Fibroblast of skin of left quadriceps (primary cell): ENCODE data around the gene MCF2L2.
A peak's percentile ranks its signal among the peaks of the same experiment; 100 is the strongest.

Experiments used
- DNase-seq, 2 experiments: peaks; one replicate each; pipeline ENCODE4 v3.0.0-alpha.2; 2013; ENCODE audit warnings: low read depth in 2 of 2

MCF2L2 gene

DNA sequence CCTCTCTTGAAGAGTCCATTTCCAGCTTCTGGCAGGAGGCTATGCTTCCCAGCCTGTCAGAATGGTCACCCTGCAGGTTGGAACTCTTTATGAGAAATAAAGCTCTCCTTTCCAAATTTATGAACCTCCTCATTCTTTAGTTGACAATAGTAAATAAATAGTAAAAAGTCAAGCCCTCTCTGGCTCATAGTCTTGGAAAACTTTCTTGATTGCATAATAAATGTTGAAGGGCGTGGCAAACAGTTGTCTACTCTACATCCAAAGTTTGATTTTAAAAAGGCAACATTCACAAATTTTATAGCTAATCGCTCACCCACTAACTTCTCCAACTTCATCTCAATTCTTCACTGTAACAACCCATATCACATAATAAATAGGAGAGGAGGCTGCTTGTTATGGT, 58.8 kb downstream of the MCF2L2 start:
- DNase-seq, result no peak

DNA sequence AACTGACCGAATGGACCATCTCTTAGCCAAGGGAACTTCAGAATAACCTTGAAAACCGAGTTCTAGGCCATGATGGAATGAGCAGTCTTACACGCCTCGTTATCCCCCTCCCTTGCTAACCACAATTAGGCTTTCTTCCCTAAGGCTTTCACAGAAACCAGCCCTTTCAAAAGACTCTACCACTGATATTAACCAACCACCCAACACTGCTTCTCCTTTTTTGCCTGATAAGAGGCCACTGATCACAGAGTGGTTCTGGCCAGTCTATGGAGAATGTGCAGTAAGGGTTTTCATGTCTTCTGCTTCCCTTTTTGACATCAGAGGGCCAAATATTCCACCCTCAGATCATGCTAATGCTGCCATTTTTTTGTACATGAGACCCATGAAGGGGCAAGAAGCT, 59.3 kb downstream of the MCF2L2 start:
- DNase-seq, result no peak

DNA sequence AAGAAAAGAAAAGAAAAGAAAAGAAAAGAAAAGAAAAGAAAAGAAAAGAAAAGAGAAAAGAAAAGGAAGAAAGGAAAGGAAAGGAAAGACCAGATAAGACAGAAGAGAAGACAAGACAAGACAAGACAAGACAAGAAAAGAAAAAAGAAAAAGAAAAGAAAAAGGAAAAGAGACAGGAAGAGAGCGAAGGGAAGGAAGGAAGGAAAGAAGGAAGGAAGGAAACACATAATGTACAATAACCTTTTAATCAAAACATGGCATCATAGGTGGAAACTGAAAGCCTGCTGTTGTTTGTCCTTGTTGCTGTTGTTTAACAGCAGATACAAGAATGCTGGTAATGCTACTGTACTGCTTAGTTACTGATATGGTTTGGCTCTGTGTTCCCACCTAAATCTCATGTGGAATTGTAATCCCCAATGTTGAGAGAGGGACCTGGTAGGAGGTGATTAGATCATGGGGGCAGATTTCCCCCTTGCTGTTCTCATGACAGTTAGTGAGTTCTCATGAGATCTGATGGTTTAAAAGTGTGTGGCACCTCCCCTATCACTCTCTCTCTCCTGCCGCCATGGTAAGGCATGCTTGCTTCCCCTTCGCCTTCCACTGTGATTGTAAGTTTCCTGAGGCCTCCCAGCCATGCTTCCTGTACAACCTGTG, 67.3 kb downstream of the MCF2L2 start:
- DNase-seq, result no peak

DNA sequence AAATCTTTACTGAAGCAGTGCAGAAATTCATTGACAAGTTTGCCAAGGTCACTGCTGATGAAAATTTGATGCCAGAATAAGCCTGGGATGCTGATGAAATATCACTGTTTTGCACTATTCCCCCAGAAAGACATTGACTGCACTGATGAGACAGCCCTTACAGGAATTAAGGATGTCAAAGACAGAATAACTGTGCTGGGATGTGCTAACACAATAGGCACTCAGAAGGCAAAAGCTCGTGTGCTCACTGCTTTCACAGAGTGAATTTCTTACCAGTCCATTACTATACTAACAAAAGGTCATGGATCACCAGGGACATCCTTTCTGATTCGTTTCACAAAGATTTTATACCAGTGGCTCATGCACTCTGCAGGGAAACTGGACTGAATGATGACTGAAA, 69.4 kb downstream of the MCF2L2 start:
- no peak for DNase-seq

DNA sequence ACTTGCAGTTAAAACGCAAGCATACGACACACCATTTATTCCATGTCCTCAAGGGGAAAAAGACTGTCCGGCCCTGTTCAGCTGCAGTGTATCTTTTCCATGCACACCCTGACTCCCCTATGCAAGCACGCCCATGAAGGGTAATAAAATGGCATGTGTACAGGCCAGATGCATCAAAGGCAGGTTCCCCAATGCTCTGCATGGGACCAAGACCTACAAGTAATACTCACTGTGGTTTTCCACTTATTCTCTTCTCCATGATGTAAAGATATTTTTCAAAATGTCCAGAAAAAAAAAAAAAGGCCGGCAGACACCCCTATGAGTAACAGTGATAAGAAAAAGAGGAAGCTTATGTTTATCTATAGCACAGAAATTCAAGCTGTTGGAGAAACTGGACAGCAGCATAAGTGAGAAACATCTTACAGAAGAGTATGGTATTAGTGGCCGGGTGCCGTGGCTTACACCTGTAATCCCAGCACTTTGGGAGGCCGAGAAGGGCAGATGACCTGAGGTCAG, 70.8 kb downstream of the MCF2L2 start:
- DNase-seq, result no peak

DNA sequence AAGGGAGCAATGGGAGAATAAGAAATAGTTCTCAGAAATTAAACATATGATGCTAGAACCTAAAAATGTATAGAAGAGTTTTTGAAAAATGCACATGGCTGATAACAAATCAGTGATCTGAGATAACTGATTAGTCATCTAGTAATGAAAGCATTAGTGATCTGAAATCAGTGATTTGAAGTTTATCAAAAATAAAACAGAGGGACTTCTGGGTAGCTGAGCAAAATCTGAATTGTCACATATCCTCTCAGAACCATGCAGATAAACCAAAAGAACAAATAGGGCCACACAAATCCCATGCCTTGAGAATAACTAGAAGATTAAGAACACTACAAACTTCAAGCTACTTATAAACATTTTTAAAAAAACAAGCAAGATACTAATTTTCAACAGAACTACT, 71.5 kb downstream of the MCF2L2 start:
- DNase-seq, result no peak

DNA sequence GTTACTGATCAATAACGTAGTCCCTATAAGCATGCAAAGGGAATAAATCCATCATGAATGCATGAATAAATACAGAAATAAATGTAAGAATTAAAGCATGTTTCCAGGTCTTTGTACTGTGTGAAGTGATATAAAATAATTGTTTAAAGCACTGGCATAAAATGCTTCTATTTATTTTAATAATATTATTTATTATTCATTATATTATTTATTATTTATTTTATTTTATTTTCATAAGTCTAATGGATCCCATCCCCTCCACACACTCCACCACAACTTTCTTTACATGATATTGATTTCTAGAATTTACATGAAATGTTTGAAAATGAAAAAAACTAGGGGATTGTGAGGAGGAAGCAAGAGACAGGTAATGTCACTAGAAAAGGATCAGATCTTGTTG, 73.5 kb downstream of the MCF2L2 start:
- DNase-seq, result no peak

DNA sequence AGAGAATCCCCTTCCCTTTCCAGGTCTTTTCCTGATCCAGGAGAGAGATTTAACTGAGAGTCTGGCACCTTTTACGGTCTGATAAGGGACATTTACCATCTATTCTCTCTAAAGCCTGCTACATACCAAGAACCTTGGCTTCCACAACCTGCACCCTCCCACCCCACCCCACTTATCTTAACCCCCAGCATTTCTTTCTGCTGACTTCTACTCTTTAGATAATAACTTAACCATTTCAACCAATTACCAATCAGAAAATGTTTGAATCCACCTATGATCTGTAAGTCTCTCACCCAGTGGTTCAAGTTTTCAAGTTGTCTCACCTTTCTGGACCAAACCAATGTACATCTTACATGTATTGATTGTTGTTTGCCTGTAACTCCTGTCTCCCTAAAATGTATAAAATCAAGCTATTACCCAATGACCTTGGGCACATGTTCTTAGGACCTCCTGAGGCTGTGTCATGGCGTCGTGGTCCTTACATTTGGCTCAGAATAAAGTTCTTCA, 74.0 kb downstream of the MCF2L2 start:
- DNase-seq, result no peak

DNA sequence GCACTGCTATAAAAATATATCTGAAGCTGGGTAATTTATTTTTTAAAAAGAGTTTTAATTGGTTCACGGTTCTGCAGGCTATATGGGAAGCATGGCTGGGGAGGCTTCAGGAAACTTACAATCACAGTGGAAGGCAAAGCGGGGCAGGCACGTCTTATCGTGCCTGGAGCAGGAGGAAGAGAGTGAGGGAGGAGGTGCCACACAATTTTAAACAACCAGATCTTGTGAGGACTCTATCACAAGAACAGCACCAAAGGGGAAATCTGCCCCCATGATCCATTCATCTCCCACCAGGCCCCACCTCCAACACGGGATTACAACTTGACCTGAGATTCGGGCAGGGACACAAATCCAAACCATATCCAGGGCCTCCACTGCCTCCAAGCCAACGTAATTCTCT, 75.0 kb downstream of the MCF2L2 start:
- no peak for DNase-seq

DNA sequence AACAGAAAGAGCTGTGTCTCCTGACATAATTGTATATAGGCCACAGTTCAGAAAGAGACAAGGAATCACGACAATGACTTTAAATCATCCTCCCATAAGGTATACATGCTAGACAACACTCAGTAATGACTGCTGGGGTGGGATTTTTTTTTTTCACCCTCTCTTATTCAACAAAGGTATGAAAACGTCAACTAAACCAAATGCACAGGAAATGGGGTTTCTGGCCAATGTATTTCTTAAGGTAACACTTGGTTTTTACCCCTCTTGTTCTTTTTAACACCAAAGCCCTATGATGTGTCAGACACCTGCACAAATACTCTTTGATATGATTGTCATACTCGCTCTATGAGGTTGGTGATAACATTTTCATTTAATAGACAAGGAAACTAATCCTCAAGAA, 78.3 kb downstream of the MCF2L2 start:
- no peak for DNase-seq

DNA sequence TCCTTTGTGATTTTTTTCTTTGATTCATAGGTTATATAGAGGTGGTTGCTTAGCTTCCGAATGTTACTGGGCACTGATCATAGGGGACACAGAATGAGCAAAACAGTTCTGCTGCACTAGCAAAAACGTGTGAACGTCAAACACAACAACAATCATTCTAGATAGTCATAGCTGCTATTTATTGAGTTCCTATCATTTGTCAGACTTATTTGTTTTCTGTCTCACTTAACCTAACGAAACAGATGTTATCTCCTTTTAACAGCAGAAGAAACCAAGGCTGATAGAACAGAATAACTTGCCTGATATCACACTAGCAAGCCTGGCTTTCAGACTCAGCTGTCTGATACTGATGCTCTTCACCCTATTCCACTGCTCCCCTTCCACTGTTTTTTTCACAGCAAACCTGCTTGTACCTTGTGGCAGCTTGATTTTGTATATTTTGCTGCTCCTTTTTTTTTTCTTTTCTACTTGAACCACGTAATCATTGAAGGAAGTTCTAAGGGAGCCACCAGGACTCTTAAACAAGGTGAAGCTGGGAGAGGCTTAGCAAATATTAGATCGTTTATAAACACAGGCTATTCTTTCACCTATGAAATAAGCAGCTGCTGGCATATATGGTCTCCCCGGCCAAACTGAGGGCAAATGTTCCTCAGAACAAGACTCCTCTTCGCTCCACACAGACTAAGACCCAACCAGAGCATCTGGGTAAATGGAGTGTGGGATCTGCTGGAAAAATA, 78.8 kb downstream of the MCF2L2 start:
- DNase-seq, result no peak

DNA sequence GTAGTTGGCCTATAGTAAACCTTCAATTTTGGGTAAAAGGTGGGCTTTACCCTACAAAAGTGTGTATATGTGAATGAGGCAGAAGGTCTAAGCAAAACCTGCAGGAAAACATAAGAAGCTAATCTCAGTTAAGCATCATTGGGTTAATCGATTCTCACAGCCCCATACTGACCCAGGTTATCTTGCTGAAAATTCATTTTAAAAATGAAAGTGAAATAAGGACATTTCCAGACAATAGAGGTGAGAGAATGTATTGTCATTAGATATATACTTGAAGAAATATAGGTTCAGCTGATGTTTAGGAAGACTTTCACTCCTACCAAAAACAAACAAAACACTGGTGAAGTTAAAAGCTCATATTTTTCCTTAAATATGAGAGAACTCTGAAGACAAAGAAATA, 85.6 kb downstream of the MCF2L2 start:
- DNase-seq, result no peak

DNA sequence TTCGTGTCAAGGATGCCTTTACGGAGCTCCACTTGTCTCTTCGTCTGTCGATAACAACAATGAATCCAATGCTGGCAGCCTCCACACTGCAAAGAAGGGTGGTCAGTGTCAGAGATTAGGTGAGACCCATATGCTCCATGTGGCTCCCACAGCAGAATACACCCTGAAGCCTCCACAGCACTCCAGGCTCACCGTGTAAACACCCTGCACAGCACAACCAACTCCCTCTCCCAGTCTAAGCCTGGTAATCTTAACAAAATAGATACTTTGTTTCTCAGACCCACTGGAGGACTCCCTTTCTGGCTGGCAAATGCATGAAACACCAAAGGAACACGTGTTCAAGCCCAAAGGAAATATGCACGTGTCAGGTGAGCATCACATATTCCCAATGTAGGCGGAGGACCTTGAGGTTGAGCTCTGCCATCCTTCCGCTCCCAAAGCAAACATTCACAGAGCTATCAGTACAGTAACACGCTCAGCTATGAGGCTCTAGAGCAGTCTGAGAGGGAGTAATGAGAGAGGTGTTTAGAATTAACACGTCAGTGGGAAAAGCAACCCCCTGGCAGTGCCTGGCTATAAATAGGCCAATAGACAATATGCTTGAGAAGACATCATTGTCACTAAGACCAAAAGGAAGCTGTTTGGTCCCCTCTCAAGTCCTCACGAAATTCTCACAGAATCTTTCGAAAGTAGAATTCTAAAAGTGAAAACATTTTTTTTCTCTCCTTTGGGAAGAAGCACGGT, 86.7 kb downstream of the MCF2L2 start:
- DNase-seq, result no peak

DNA sequence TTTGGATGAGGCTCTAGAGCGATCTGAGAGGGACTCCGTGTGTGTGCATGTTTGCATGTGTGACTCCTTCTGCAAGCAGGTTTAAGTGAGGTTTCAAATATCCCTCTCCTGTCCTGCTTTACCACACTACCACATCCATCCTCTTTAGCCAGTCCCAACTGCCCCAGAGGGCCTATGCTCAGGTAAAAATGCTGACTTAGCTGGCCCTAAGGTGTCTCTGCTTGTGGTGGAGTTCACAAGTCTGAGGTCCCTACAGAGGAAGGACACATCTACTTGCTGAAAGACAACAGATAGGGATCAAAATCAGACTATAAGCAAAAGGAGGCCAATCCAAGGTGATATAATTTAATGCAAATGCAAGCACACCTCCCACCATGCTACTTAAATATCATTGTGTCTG, 88.2 kb downstream of the MCF2L2 start:
- no peak for DNase-seq

DNA sequence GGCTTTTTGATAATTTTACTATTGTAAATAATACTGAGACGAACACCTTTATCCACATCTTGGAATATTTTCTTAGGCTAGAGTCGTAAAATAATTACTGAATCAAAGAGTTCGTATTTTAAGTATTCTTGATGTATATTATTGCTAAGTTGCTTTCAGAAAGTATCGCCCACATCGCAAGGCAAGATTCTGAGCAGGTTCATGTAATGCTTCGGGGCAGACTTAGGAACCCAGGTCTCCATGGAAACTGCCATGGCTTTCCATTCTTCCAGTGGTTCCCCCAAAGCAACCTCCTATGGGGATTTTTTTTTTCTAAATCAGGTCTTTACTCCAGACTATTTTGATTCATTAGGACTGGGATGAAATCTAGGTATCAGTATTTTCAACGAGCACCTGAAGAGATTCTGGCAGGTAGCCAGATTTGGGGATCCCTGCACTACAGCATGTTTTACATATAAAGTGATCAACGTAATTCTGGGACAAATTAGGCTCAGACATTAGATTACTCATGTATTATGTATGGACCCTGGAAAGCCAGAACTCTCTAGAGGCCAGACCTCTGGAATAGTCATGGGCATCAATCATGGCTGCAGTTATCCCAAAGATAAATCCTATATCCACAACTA, 88.8 kb downstream of the MCF2L2 start:
- DNase-seq, result no peak

DNA sequence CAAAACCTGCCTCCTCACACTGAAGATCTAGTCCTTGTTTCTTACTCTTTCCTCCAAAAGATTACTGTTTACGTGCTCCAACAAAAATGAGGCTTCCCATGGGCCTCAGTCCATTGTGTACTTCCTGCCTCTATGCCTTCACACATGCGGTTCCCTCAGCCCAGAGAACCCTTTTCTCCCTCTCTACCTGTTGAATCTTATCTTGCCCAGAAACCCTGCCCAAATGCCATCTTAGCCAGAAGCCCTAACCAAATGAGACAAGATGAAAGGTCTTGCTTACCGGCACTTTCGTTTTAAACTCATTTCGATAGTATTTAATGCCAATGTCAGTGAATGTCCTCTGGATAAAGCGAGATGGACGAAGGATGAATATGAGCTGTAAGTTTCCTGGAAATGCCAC, 89.9 kb downstream of the MCF2L2 start:
- no peak for DNase-seq

DNA sequence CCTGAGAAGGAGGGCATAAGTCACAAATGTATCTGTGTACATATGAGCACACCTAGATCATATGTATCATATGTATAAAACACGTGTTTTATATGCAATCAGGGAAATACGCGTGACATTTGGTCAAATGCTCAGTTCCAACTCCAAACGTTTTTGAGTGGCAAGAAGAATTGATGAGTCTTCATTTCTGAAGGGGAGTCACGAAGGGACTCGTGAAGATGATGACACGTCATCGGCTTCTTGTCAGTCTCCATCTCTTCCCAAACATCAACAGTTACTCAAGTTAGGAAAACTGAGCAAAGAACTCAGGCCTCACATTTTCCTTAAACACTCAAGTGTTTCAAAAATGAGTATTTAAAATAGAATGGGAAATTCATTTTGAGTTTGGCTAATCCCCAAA, 95.9 kb downstream of the MCF2L2 start:
- no peak for DNase-seq

DNA sequence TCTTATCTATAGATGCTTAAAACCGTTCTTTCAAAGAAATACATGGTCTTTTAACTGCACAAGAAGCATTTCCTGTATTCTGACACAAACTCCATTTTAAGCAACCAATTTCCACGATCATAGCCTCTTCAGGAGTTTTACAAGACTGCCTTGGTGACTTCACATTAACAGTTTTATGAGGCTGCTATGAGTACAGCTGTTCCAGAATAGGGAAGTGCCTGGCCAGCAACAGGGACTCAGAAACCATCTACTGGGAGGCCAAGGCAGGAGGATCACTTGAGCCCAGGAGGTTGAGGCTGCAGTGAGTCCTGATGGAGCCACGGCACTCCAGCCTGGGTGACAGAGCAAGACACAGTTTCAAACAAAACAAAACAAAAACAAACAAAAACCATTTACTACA, 96.9 kb downstream of the MCF2L2 start:
- no peak for DNase-seq

DNA sequence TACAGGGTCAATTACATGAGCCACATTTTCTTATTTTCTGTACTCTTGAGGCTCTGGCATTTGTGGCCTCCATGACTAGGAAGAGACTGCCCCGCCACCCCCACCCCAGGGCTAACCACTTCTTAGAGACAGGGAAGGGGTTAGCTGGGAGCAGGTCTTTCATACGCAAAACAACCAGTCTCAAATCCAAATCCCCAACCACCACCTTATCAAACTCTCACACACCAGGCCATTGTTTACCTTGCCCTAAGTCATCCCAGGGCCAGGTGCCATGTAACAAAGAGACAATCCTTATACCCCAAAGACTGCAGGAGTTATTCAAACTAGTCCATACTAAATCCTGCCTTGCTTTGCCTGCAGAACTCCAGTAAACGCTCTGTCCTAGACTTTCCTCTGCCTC, 97.5 kb downstream of the MCF2L2 start:
- no peak for DNase-seq

DNA sequence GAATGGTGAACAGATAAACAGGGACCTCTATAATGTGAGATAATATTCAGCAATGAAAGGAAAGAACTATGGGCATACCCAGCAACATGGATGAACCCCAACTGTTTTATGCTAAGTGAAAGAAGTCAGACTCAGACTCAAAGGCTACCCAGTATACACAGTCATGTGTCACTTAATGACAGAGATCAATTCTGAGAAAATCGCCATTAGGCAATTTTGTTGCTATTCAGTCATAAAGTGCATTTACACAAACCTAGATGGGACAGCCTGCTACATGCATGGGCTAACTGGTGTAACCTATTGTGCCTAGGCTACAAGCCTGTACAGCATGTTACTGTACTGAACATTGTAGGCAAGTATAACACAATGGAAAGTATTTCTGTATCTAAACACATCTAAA, 98.9 kb downstream of the MCF2L2 start:
- DNase-seq, result no peak

DNA sequence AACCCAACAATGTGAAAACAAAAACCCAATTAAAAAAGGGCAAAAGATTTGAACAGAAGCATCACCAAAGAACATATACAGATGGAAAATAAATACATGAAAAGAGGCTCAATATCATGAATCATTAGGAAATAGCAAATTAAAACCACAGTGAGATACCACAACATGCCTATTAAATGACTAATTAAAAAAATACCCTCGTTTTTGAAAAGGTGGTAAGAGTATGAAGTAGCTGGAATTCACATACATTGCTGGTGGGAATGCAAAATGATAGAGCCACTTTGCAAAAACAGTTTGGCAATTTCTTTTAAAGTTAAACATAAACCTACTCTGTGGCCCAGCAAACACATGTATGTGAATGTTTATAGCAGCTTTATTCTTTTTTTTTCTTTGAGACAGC, 99.6 kb downstream of the MCF2L2 start:
- DNase-seq, result peak; percentile 42 to 53

DNA sequence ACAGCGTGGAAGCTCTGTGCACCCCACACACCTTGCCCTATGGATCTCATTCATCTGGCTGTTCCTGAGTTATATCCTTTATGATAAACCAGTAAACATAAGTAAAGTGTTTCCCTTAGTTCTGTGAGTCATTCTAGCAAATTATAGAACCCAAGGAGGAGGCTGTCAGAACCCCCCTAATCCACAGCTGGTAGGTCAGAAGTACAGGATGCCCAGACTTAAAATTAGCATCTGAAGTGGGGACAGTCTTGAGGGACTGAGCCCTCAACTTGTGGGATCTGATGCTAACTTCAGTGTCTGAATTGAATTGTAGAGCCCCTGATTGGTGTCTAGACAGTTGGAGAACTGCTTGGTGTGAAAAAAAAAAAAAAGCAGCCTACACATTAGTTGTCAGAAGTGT, 100.3 kb downstream of the MCF2L2 start:
- DNase-seq, result no peak
